Ovary (tissue), 3 donors: ENCODE results near the gene RNF223.

Source experiments
- EP300 ChIP-seq: sonication (generic); formaldehyde crosslinking; IDR thresholded peaks from one replicate; pipeline ENCODE4 v1.6.1; 2017; ENCODE audit warnings: antibody characterized with exemption
- POLR2A ChIP-seq: fragments of 450-650 bp; IDR thresholded peaks from one replicate; pipeline ENCODE4 v1.6.1; 2017; ENCODE audit warnings: antibody characterized with exemption, mild to moderate bottlenecking, moderate library complexity
- TF ChIP-seq, protein P1 (sequence below), 3 donors: fragments of 450-650 bp in 2 of 3; fragments of 200-600 bp in 1 of 3; IDR thresholded peaks; one replicate each; pipeline versions ENCODE4 v1.5.1 to v1.8.0; 2016 to 2022; ENCODE audit warnings: antibody characterized with exemption in 3 of 3, mild to moderate bottlenecking in 1 of 3
- donor health status: DM: no; HTN: no; CAD: no.

DNA sequence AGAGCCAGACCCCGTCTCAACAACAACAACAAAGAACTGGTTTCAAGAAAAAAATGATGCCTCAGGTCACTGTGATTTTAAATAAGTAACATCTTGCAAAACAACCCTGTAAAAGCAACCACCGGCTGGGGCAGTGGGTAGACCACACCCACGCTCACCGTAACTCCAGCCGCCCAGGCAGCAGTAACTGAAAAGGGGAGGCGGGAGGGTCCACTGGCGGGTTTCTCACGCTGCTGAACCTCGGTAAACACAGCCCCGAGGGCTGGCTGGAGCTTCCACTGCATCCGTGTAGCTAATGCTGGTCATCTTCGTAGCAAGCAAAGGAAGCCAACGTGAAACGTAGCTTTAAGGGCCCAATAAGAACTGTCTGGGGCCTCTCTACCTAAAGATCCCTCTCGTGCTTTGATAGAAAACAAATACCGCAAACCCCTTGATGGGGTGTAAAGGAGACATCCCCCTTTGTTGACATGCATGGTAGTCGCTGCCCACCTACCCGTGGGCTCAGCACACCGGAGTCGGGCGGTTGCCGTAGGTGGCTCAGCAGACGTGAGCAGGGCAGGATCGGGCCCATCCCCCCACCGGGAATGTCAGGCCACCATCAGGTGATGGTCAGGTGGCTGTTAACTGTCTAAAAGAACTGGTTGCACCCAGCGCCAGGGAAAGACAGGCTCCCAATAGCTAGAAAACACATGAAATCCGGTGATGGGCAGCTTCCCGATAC is 37.6 kb upstream of the RNF223 start:
- TF ChIP-seq, protein P1, sequence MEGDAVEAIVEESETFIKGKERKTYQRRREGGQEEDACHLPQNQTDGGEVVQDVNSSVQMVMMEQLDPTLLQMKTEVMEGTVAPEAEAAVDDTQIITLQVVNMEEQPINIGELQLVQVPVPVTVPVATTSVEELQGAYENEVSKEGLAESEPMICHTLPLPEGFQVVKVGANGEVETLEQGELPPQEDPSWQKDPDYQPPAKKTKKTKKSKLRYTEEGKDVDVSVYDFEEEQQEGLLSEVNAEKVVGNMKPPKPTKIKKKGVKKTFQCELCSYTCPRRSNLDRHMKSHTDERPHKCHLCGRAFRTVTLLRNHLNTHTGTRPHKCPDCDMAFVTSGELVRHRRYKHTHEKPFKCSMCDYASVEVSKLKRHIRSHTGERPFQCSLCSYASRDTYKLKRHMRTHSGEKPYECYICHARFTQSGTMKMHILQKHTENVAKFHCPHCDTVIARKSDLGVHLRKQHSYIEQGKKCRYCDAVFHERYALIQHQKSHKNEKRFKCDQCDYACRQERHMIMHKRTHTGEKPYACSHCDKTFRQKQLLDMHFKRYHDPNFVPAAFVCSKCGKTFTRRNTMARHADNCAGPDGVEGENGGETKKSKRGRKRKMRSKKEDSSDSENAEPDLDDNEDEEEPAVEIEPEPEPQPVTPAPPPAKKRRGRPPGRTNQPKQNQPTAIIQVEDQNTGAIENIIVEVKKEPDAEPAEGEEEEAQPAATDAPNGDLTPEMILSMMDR (IDR thresholded peaks at IDR 0.05), result no peak
- TF ChIP-seq POLR2A (no peak), EP300 (no peak)
